Activated CD8-positive, alpha-beta memory T cell treated with anti-CD3 and anti-CD28 coated beads, Interleukin-2, amount 50 U/mL, for 4 hours (primary cell): ENCODE measurements around the gene MRPS10.
"Not testable (repeated sequence)": the region's sequence is repeated elsewhere in the genome, so short reads cannot be mapped to it uniquely, and the experiment has no call there.

Source experiments
- DNase-seq: peaks from one replicate; pipeline ENCODE4 v3.0.0-alpha.2; 2020

The MRPS10 gene

GRCh38 chr6:42204768-42205282, 12.8 kb downstream of the MRPS10 start:
- no peak for DNase-seq

GRCh38 chr6:42203183-42203582, 14.5 kb downstream of the MRPS10 start:
- DNase-seq, result no peak

GRCh38 chr6:42202131-42202915, 15.3 kb downstream of the MRPS10 start:
- DNase-seq, result not testable (repeated sequence)

GRCh38 chr6:42201382-42201781, 16.3 kb downstream of the MRPS10 start:
- DNase-seq, result no peak

GRCh38 chr6:42200035-42200434, 17.6 kb downstream of the MRPS10 start:
- no peak for DNase-seq

GRCh38 chr6:42199106-42199981, 18.3 kb downstream of the MRPS10 start:
- no peak for DNase-seq

GRCh38 chr6:42197555-42198362, 19.9 kb downstream of the MRPS10 start:
- DNase-seq, result no peak

GRCh38 chr6:42195415-42195814, 22.2 kb downstream of the MRPS10 start:
- DNase-seq, result no peak

- no peak for DNase-seq
Measured at GRCh38 chr6:42194056-42194455, 23.6 kb downstream of the MRPS10 start.

GRCh38 chr6:42193491-42193894, 24.2 kb downstream of the MRPS10 start:
- no peak for DNase-seq

- DNase-seq, result not testable (repeated sequence)
Measured at GRCh38 chr6:42192385-42192784, 25.3 kb downstream of the MRPS10 start.

GRCh38 chr6:42190554-42191183, 27.0 kb downstream of the MRPS10 start:
- DNase-seq, result no peak

- DNase-seq, result no peak
Measured at GRCh38 chr6:42188406-42188805, 29.3 kb downstream of the MRPS10 start.

GRCh38 chr6:42185597-42185996, 32.1 kb downstream of the MRPS10 start:
- DNase-seq, result no peak

- no peak for DNase-seq
Measured at GRCh38 chr6:42184475-42184874, 33.2 kb downstream of the MRPS10 start.

GRCh38 chr6:42182101-42182500, 35.6 kb downstream of the MRPS10 start:
- DNase-seq, result no peak

GRCh38 chr6:42179945-42180313, 37.7 kb downstream of the MRPS10 start:
- no peak for DNase-seq

- DNase-seq, result no peak
Measured at GRCh38 chr6:42179261-42179944, 38.3 kb downstream of the MRPS10 start.

GRCh38 chr6:42177514-42178364, 39.9 kb downstream of the MRPS10 start:
- DNase-seq, result peak; percentile 24

- no peak for DNase-seq
Measured at GRCh38 chr6:42176981-42177380, 40.7 kb downstream of the MRPS10 start.

GRCh38 chr6:42175860-42176259, 41.8 kb downstream of the MRPS10 start:
- no peak for DNase-seq
